ENCODE results near the gene XPO1. TPM values are rescaled to one million over a fixed set of nuclear protein-coding genes. Genes with fewer than 3 reads are reported as not detected.
"Not testable (repeated sequence)": the region's sequence is repeated elsewhere in the genome, so short reads cannot be mapped to it uniquely, and the experiment has no call there.

The XPO1 gene
- total and polyA plus RNA-seq, 2 of the 4 experiments (the other 2 are of a cell fraction): 78.5 to 104 TPM

DNA sequence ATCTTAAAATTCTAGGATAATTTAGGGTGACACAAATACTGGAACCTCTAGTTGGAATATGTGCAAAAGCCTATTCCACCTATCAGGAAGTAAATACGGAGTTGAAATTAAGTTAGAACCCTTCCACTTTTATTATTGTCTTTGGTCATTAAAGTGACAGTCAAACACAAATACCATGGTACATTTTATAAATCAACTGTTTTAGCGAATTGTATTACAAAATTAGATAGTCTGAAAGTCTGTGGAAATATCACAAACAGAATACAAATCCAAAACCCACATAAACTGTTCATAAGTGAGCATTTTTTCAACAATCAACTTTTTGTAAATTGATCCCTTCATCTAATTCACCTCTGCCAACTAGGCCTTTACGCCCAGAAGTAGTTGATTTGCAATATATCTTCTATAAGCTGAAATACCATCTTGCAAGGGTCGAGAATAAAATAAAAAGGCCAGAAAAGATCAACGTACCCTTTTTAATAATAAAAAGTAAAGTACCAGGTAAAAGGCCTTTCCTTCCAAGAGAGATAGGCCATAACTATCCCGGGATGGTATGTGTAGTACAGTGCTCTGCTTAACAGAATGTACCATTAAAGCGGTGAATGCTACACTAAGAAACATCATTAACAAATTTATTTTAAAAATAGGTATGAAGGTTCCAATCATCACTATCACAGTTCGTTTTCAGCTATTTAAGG, 68.6 kb downstream of the XPO1 start:
- H2BK120ac ChIP-seq (ENCODE audit: low read depth, low read length): no peak overlapping the region
- H3K56ac ChIP-seq (ENCODE audit: extremely low read depth, insufficient read depth, low read length): peak overlapping the region; percentile 51
- DNase-seq (peak; percentile 21), ATAC-seq (ENCODE audit: low read depth) (no peak)
- peaks cover 34% of the 10 kb centered on the region for H4K20me1 ChIP-seq (ENCODE audit: insufficient read depth, low read length)
- H4K8ac ChIP-seq (ENCODE audit: low read depth in 2 of 2, low read length in 2 of 2): peak overlapping the region; percentile 78 to 89
- dilution Hi-C loops (cut with HindIII; ENCODE audit: low sequenced_read_pairs, unreplicated experiment): no loop called here
- H3K27ac ChIP-seq (ENCODE audit: insufficient read depth, low read length): peak overlapping the region; percentile 96
- H3K4me1 ChIP-seq (ENCODE audit: control insufficient read depth, insufficient read depth, low read length): no peaks in the 10 kb centered on the region
- peak overlapping the region; percentile 39 for H3K14ac ChIP-seq (replicated peaks; ENCODE audit: low read depth, low read length)
- H2BK5ac ChIP-seq (ENCODE audit: low read depth, low read length, poor library complexity, severe bottlenecking): peak overlapping the region; percentile 84
- TSS peak; percentile 24 for BruUV-seq (replicated peaks)
- H3K9me1 ChIP-seq (ENCODE audit: insufficient read depth, low read length): 0 out of 2 replicates have a peak, but pooled peaks cover 8% of the 10 kb centered on the region
- no peak overlapping the region; the same call in 1 of the 2 replicates for H3K18ac ChIP-seq (ENCODE audit: low read depth, low read length)
- intact Hi-C loops (cut with micrococcal nuclease): loop anchor here (5.0 kb wide), 1 partner anchor 37 kb away; no protein-coding TSS in a partner anchor
- ChIA-PET CTCF (interaction anchor here (0.6 kb wide), 1 partner anchor 324 kb away, joined by 3 read pairs; no protein-coding TSS in a partner anchor), POLR2A (ENCODE audit: unreplicated experiment) (no interaction called here)
- H3K27me3 ChIP-seq (ENCODE audit: control insufficient read depth, insufficient read depth, low read length): no peaks in the 10 kb centered on the region
- in situ Hi-C loops (cut with MboI; ENCODE audit: low sequenced_read_pairs): no loop called here
- no peak overlapping the region for H2BK20ac ChIP-seq (ENCODE audit: low read depth, low read length)
- H3K4me2 ChIP-seq (ENCODE audit: low read depth, low read length): peak overlapping the region; percentile 37
- H3K9me3 ChIP-seq (ENCODE audit: control insufficient read depth, insufficient read depth, low read length): no peaks in the 10 kb centered on the region
- H3K36me3 ChIP-seq (ENCODE audit: control insufficient read depth, insufficient read depth, low read length): peaks cover 8% of the 10 kb centered on the region
- H2AFZ ChIP-seq (replicated peaks; ENCODE audit: low read length, poor library complexity): peak overlapping the region; percentile 93
- TF ChIP-seq CEBPB (IDR thresholded peaks at IDR 0.05; ENCODE audit: low read depth, low read length) (no peak), RAD21 (IDR thresholded peaks at IDR 0.05; ENCODE audit: low read length) (no peak), MAZ (IDR thresholded peaks at IDR 0.05; ENCODE audit: borderline replicate concordance, low read depth, low read length) (no peak), FOS (IDR thresholded peaks at IDR 0.05; ENCODE audit: low read depth, low read length) (no peak)
- 0 out of 2 replicates have a peak overlapping the region, but pooled peaks have one; percentile 49 for H2AK5ac ChIP-seq (ENCODE audit: low read depth, low read length)
- H3K23ac ChIP-seq (ENCODE audit: low read depth, low read length): peak overlapping the region; percentile 91; the same call in 1 of the 2 replicates
- peak overlapping the region; percentile 21 for H2AK9ac ChIP-seq (replicated peaks; ENCODE audit: low read depth, low read length, poor library complexity)
- no CpG with 5 or more reads among the region's 8 CpGs for WGBS, 2 experiments (ENCODE audit: extremely low coverage in 2 of 2, insufficient read length in 1 of 2)
- H3K4me3 ChIP-seq (ENCODE audit: insufficient read depth, low read depth, low read length): peak overlapping the region; percentile 77
- H4K91ac ChIP-seq (ENCODE audit: insufficient read depth, low read depth, low read length): no peak overlapping the region
- peaks cover 15 to 42% of the 10 kb centered on the region in 2 experiments for H3K79me1 ChIP-seq (ENCODE audit: low read depth in 1 of 2, low read length in 2 of 2)
- no peak overlapping the region for H4K5ac ChIP-seq (ENCODE audit: low read depth, low read length)
- no peak overlapping the region for H2BK15ac ChIP-seq (ENCODE audit: low read depth, low read length)
- H3K9ac ChIP-seq (ENCODE audit: low read depth, low read length): peak overlapping the region; percentile 100
- H3K4ac ChIP-seq (ENCODE audit: low read depth, low read length): peak overlapping the region; percentile 83

DNA sequence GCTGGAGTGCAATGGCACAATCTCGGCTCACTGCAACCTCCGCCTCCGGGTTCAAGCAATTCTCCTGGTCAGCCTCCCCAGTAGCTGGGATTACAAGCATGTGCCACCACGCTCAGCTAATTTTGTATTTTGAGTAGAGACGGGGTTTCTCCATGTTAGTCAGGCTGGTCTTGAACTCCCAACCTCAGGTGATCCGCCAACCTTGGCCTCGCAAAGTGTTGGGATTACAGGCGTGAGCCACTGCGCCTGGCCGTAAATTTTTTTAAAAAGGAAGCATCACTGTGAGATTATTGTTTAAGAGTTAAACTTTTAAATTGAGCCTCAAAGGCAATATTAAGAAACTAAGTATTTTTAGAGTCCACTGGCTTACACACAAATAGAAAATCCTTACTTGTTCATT, 69.9 kb downstream of the XPO1 start:
- H3K18ac ChIP-seq (ENCODE audit: low read depth, low read length); in situ Hi-C loops (cut with MboI; ENCODE audit: low sequenced_read_pairs); H3K27me3 ChIP-seq (ENCODE audit: control insufficient read depth, insufficient read depth, low read length); H3K4ac ChIP-seq (ENCODE audit: low read depth, low read length); H4K91ac ChIP-seq (ENCODE audit: insufficient read depth, low read depth, low read length); H3K14ac ChIP-seq (replicated peaks; ENCODE audit: low read depth, low read length); H3K9ac ChIP-seq (ENCODE audit: low read depth, low read length); H3K4me1 ChIP-seq (ENCODE audit: control insufficient read depth, insufficient read depth, low read length); H2BK5ac ChIP-seq (ENCODE audit: low read depth, low read length, poor library complexity, severe bottlenecking); H3K9me3 ChIP-seq (ENCODE audit: control insufficient read depth, insufficient read depth, low read length); dilution Hi-C loops (cut with HindIII; ENCODE audit: low sequenced_read_pairs, unreplicated experiment); H3K27ac ChIP-seq (ENCODE audit: insufficient read depth, low read length); POLR2A ChIA-PET (ENCODE audit: unreplicated experiment); H2BK20ac ChIP-seq (ENCODE audit: low read depth, low read length); ATAC-seq (ENCODE audit: low read depth); H4K5ac ChIP-seq (ENCODE audit: low read depth, low read length); H2AFZ ChIP-seq (replicated peaks; ENCODE audit: low read length, poor library complexity); H2AK9ac ChIP-seq (replicated peaks; ENCODE audit: low read depth, low read length, poor library complexity); H3K56ac ChIP-seq (ENCODE audit: extremely low read depth, insufficient read depth, low read length); H3K23ac ChIP-seq (ENCODE audit: low read depth, low read length); H2BK15ac ChIP-seq (ENCODE audit: low read depth, low read length); H4K8ac ChIP-seq (ENCODE audit: low read depth in 2 of 2, low read length in 2 of 2); BruUV-seq (replicated peaks); DNase-seq; H3K36me3 ChIP-seq (ENCODE audit: control insufficient read depth, insufficient read depth, low read length); H3K4me2 ChIP-seq (ENCODE audit: low read depth, low read length); CTCF ChIA-PET; H3K4me3 ChIP-seq (ENCODE audit: insufficient read depth, low read depth, low read length); H2AK5ac ChIP-seq (ENCODE audit: low read depth, low read length); H2BK120ac ChIP-seq (ENCODE audit: low read depth, low read length): not testable (repeated sequence)
- intact Hi-C loops (cut with micrococcal nuclease): loop anchor here (5.0 kb wide), 1 partner anchor 36 kb away; no protein-coding TSS in a partner anchor
- H3K9me1 ChIP-seq (ENCODE audit: insufficient read depth, low read length): peaks cover 16% of the 10 kb centered on the region; the same call in 1 of the 2 replicates
- peaks cover 16 to 51% of the 10 kb centered on the region in 2 experiments for H3K79me1 ChIP-seq (ENCODE audit: low read depth in 1 of 2, low read length in 2 of 2)
- WGBS, 2 experiments (ENCODE audit: extremely low coverage in 2 of 2, insufficient read length in 1 of 2): 93% methylated on average over 3 of the region's 10 CpGs; no CpG with 5 or more reads in 1 of the 2 experiments
- H4K20me1 ChIP-seq (ENCODE audit: insufficient read depth, low read length): peaks cover 47% of the 10 kb centered on the region
